Measurements from ENCODE around the gene SEZ6L2. TPM values are rescaled to one million over a fixed set of nuclear protein-coding genes. Genes with fewer than 3 reads are reported as not detected.

Gene SEZ6L2
- total RNA-seq, 1 donor from 2014 or later = 69.6 TPM

GRCh38 chr16:29850998-29851397 is 48.4 kb downstream of the SEZ6L2 start:
- H2AFZ ChIP-seq (ENCODE audit: low read depth, low read length) = no peak overlapping the region
- H3K4me1 ChIP-seq (ENCODE audit: insufficient read depth, low read length) = no peaks in the 10 kb centered on the region
- H3K27ac Mint-ChIP-seq (ENCODE audit: unreplicated experiment) = no peak overlapping the region
- DNase-seq (ENCODE audit: low read depth) (no peak), FAIRE-seq (no peak)
- H3K9me3 Mint-ChIP-seq (ENCODE audit: unreplicated experiment) = no peaks in the 10 kb centered on the region
- H3K79me2 ChIP-seq (ENCODE audit: insufficient read depth, low read length) = no peaks in the 10 kb centered on the region
- no peak overlapping the region for H3K4me2 ChIP-seq (ENCODE audit: low read length)
- TF ChIP-seq EZH2 (IDR thresholded peaks at IDR 0.05; ENCODE audit: insufficient read depth, low read length) (no peak), CTCF (IDR thresholded peaks at IDR 0.05; ENCODE audit: insufficient read depth, low read depth, low read length) (no peak)
- H3K36me3 ChIP-seq (ENCODE audit: insufficient read depth, low read length) = peaks cover 19% of the 10 kb centered on the region
- no peaks in the 10 kb centered on the region for H3K9me3 ChIP-seq (ENCODE audit: insufficient read depth, low read depth, low read length)
- H3K4me3 Mint-ChIP-seq (ENCODE audit: unreplicated experiment) = no peak overlapping the region
- H3K4me1 Mint-ChIP-seq (ENCODE audit: low read depth, unreplicated experiment) = peaks cover 5% of the 10 kb centered on the region
- peaks cover 2% of the 10 kb centered on the region for H3K27me3 Mint-ChIP-seq (ENCODE audit: low read depth, unreplicated experiment)
- no peak overlapping the region for H3K9ac ChIP-seq (ENCODE audit: low read length)
- H3K36me3 Mint-ChIP-seq (ENCODE audit: low read depth, unreplicated experiment) = peaks cover 7% of the 10 kb centered on the region
- no peak overlapping the region for H3K4me3 ChIP-seq (ENCODE audit: insufficient read depth, low read depth, low read length)
- H3K27me3 ChIP-seq (ENCODE audit: insufficient read depth, low read length) = no peaks in the 10 kb centered on the region
- H4K20me1 ChIP-seq (ENCODE audit: insufficient read depth, low read length) = peaks cover 10% of the 10 kb centered on the region
- no peak overlapping the region for H3K27ac ChIP-seq (ENCODE audit: low read depth, low read length)

- peaks cover 5% of the 10 kb centered on the region for H3K27me3 Mint-ChIP-seq (ENCODE audit: low read depth, unreplicated experiment)
- no peak for FAIRE-seq
Measured at GRCh38 chr16:29849505-29849904, 49.8 kb downstream of the SEZ6L2 start.

More at GRCh38 chr16:29849505-29849904, 49.8 kb downstream of the SEZ6L2 start:
- H3K9me3 ChIP-seq (ENCODE audit: insufficient read depth, low read depth, low read length) = no peaks in the 10 kb centered on the region
- no peaks in the 10 kb centered on the region for H3K4me1 ChIP-seq (ENCODE audit: insufficient read depth, low read length)
- no peaks in the 10 kb centered on the region for H3K79me2 ChIP-seq (ENCODE audit: insufficient read depth, low read length)
- H3K27me3 ChIP-seq (ENCODE audit: insufficient read depth, low read length) = no peaks in the 10 kb centered on the region
- no peak overlapping the region for H2AFZ ChIP-seq (ENCODE audit: low read depth, low read length)
- no peak overlapping the region for H3K27ac Mint-ChIP-seq (ENCODE audit: unreplicated experiment)
- no peak overlapping the region for H3K27ac ChIP-seq (ENCODE audit: low read depth, low read length)
- peaks cover 10% of the 10 kb centered on the region for H4K20me1 ChIP-seq (ENCODE audit: insufficient read depth, low read length)
- H3K4me1 Mint-ChIP-seq (ENCODE audit: low read depth, unreplicated experiment) = peaks cover 5% of the 10 kb centered on the region
- H3K4me2 ChIP-seq (ENCODE audit: low read length) = no peak overlapping the region
- no peaks in the 10 kb centered on the region for H3K9me3 Mint-ChIP-seq (ENCODE audit: unreplicated experiment)
- H3K4me3 ChIP-seq (ENCODE audit: insufficient read depth, low read depth, low read length) = no peak overlapping the region
- H3K9ac ChIP-seq (ENCODE audit: low read length) = no peak overlapping the region
- peaks cover 9% of the 10 kb centered on the region for H3K36me3 Mint-ChIP-seq (ENCODE audit: low read depth, unreplicated experiment)
- TF ChIP-seq CTCF (IDR thresholded peaks at IDR 0.05; ENCODE audit: insufficient read depth, low read depth, low read length) = no peak
- TF ChIP-seq EZH2 (IDR thresholded peaks at IDR 0.05; ENCODE audit: insufficient read depth, low read length) = no peak
- H3K36me3 ChIP-seq (ENCODE audit: insufficient read depth, low read length) = peaks cover 20% of the 10 kb centered on the region
- H3K4me3 Mint-ChIP-seq (ENCODE audit: unreplicated experiment) = no peak overlapping the region
- DNase-seq (ENCODE audit: low read depth) = no peak
